Osteocyte (in vitro differentiated cells): Measurements from ENCODE around the gene CANX. TPM values are rescaled to one million over a fixed set of nuclear protein-coding genes. Genes with fewer than 3 reads are reported as not detected.

ENCODE experiments used
- DNase-seq: peaks from one replicate; pipeline ENCODE4 v3.0.0; 2021; ENCODE audit warnings: mixed read lengths; ENCODE audit not compliant: unreplicated experiment; ENCODE audit errors: extremely low spot score
- H3K27ac Mint-ChIP-seq: one replicate; pipeline ENCODE4 v1.8.0; 2021; ENCODE audit warnings: mild to moderate bottlenecking, mixed read lengths; ENCODE audit not compliant: unreplicated experiment
- H3K27me3 Mint-ChIP-seq: one replicate; pipeline ENCODE4 v1.8.0; 2021; ENCODE audit warnings: mixed read lengths; ENCODE audit not compliant: unreplicated experiment
- H3K36me3 Mint-ChIP-seq: one replicate; pipeline ENCODE4 v1.8.0; 2021; ENCODE audit warnings: mixed read lengths; ENCODE audit not compliant: unreplicated experiment
- H3K4me1 Mint-ChIP-seq: one replicate; pipeline ENCODE4 v1.8.0; 2021; ENCODE audit warnings: mixed read lengths; ENCODE audit not compliant: unreplicated experiment
- H3K4me3 Mint-ChIP-seq: one replicate; pipeline ENCODE4 v1.8.0; 2021; ENCODE audit warnings: mild to moderate bottlenecking, moderate library complexity, mixed read lengths; ENCODE audit not compliant: unreplicated experiment
- H3K9me3 Mint-ChIP-seq: one replicate; pipeline ENCODE4 v1.8.0; 2021; ENCODE audit warnings: mixed read lengths; ENCODE audit not compliant: unreplicated experiment
- CTCF ChIP-seq: fragments of 200-600 bp; sonication (generic); IDR thresholded peaks from 2 replicates; pipeline ENCODE4 v1.5.0; 2021; ENCODE audit warnings: antibody characterized with exemption, mild to moderate bottlenecking, moderate library complexity
- total RNA-seq: library from RNA; stranded (reverse); gene quantifications from 2 replicates; pipeline ENCODE4 v1.2.1, GENCODE V29; 2021

The CANX gene
- total RNA-seq, 1 donor from 2014 or later = 809 TPM

GRCh38 chr5:179774442-179774841 lies 75.7 kb downstream of the CANX start:
- no peak for TF ChIP-seq CTCF
- no peaks in the 10 kb centered on the region for H3K27me3 Mint-ChIP-seq
- no peak for DNase-seq

GRCh38 chr5:179776411-179776938 lies 77.7 kb downstream of the CANX start:
- Mint-ChIP-seq H3K9me3 (no peaks in the 10 kb centered on the region), H3K27me3 (no peaks in the 10 kb centered on the region), H3K4me3 (no peak overlapping the region), H3K4me1 (no peaks in the 10 kb centered on the region), H3K27ac (no peak overlapping the region), H3K36me3 (peaks cover 49% of the 10 kb centered on the region)
- no peak for TF ChIP-seq CTCF
- DNase-seq = no peak

More at GRCh38 chr5:179774442-179774841, 75.7 kb downstream of the CANX start:
- H3K9me3 Mint-ChIP-seq = no peaks in the 10 kb centered on the region
- H3K4me1 Mint-ChIP-seq = peaks cover 2% of the 10 kb centered on the region
- H3K27ac Mint-ChIP-seq = no peak overlapping the region
- no peak overlapping the region for H3K4me3 Mint-ChIP-seq
- peaks cover 60% of the 10 kb centered on the region for H3K36me3 Mint-ChIP-seq

- H3K27me3 Mint-ChIP-seq = no peaks in the 10 kb centered on the region
- no peak overlapping the region for H3K4me3 Mint-ChIP-seq
- no peak overlapping the region for H3K27ac Mint-ChIP-seq
These were observed 78.7 kb downstream of the CANX start for GRCh38 chr5:179777456-179777855.

GRCh38 chr5:179777909-179778308 lies 79.1 kb downstream of the CANX start:
- Mint-ChIP-seq H3K4me3 (no peak overlapping the region), H3K36me3 (peaks cover 41% of the 10 kb centered on the region), H3K9me3 (no peaks in the 10 kb centered on the region), H3K4me1 (no peaks in the 10 kb centered on the region), H3K27ac (no peak overlapping the region), H3K27me3 (no peaks in the 10 kb centered on the region)
- no peak for DNase-seq
- TF ChIP-seq CTCF = no peak

More at GRCh38 chr5:179777456-179777855, 78.7 kb downstream of the CANX start:
- Mint-ChIP-seq H3K9me3 (no peaks in the 10 kb centered on the region), H3K36me3 (peaks cover 45% of the 10 kb centered on the region), H3K4me1 (no peaks in the 10 kb centered on the region)
- TF ChIP-seq CTCF = no peak
- no peak for DNase-seq

GRCh38 chr5:179778591-179778990 lies 79.8 kb downstream of the CANX start:
- Mint-ChIP-seq H3K27me3 (no peaks in the 10 kb centered on the region), H3K27ac (no peak overlapping the region), H3K4me1 (no peaks in the 10 kb centered on the region), H3K4me3 (no peak overlapping the region), H3K9me3 (no peaks in the 10 kb centered on the region), H3K36me3 (peaks cover 35% of the 10 kb centered on the region)
- DNase-seq = no peak
- no peak for TF ChIP-seq CTCF
